ENCODE measurements around the gene COL4A3. TPM values are rescaled to one million over a fixed set of nuclear protein-coding genes. Genes with fewer than 3 reads are reported as not detected.

COL4A3 gene
- polyA plus RNA-seq, 3 donors, result 0.03 TPM; not detected in 2

DNA sequence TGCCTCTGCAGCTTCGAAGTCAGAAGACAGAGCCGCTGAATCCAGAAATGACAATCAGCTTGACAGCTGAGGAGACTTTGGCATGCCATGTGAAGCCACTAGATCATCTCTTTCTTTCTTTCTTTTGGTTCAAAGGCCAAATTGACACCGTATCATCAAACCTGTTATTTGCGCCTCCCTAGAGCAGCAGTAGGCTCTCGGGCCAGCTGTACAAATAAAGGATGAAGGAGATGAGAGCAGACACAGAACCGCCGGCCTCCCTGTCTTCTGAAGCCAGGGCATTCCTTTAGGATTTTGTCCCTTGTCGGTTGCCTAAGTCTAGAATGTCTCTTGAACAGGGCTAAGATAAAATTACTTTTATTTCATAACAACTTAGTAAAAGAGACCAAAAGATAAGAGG is 37.2 kb upstream of the COL4A3 start:
- Mint-ChIP-seq H3K27me3 (ENCODE audit: low read depth in 3 of 3) (peaks cover 5 to 13% (median 5%) of the 10 kb centered on the region in 3 donors), H3K4me3 (no peak overlapping the region), H3K27ac (no peak overlapping the region), H3K9me3 (peaks cover 0 to 1% (median 0%) of the 10 kb centered on the region in 7 donors), H3K36me3 (no peaks in the 10 kb centered on the region), H3K4me1 (no peaks in the 10 kb centered on the region)
- intact Hi-C loops (cut with micrococcal nuclease), result loop anchor here in 1 of 2 donors (10.0 kb wide), 1 partner anchor 638 kb away; no protein-coding TSS in a partner anchor
- no peak for DNase-seq
- no peak overlapping the region for H3K4me2 ChIP-seq (replicated peaks; ENCODE audit: extremely low read depth, low read length, poor library complexity, severe bottlenecking)
- H4K20me1 ChIP-seq (ENCODE audit: insufficient read depth, low read length), result no peaks in the 10 kb centered on the region
- no peaks in the 10 kb centered on the region for H3K9me3 ChIP-seq (replicated peaks in 1 of 2; ENCODE audit: control insufficient read depth in 1 of 2, insufficient read depth in 1 of 2, low read length in 2 of 2)
- no peaks in the 10 kb centered on the region for H3K36me3 ChIP-seq (replicated peaks in 1 of 2; ENCODE audit: control insufficient read depth in 1 of 2, insufficient read depth in 2 of 2, low read length in 2 of 2)
- WGBS (ENCODE audit: insufficient coverage), result 44% methylated on average over 5 of the region's 8 CpGs
- no peaks in the 10 kb centered on the region for H3K27me3 ChIP-seq (ENCODE audit: control insufficient read depth in 2 of 2, insufficient read depth in 2 of 2, low read length in 2 of 2)
- H3K9ac ChIP-seq (ENCODE audit: insufficient read depth, low read length, poor library complexity, severe bottlenecking), result no peak overlapping the region
- TF ChIP-seq, protein P1, sequence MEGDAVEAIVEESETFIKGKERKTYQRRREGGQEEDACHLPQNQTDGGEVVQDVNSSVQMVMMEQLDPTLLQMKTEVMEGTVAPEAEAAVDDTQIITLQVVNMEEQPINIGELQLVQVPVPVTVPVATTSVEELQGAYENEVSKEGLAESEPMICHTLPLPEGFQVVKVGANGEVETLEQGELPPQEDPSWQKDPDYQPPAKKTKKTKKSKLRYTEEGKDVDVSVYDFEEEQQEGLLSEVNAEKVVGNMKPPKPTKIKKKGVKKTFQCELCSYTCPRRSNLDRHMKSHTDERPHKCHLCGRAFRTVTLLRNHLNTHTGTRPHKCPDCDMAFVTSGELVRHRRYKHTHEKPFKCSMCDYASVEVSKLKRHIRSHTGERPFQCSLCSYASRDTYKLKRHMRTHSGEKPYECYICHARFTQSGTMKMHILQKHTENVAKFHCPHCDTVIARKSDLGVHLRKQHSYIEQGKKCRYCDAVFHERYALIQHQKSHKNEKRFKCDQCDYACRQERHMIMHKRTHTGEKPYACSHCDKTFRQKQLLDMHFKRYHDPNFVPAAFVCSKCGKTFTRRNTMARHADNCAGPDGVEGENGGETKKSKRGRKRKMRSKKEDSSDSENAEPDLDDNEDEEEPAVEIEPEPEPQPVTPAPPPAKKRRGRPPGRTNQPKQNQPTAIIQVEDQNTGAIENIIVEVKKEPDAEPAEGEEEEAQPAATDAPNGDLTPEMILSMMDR (IDR thresholded peaks at IDR 0.05), result no peak
- H3K4me3 ChIP-seq (replicated peaks in 1 of 3; ENCODE audit: low read depth in 2 of 3, low read length in 3 of 3), result no peak overlapping the region
- H3K27ac ChIP-seq (ENCODE audit: low read depth in 1 of 2, low read length in 2 of 2), result no peak overlapping the region
- H3K4me1 ChIP-seq (ENCODE audit: control insufficient read depth in 1 of 2, insufficient read depth in 2 of 2, low read length in 2 of 2), result no peaks in the 10 kb centered on the region
- no peak overlapping the region for H2AFZ ChIP-seq (ENCODE audit: insufficient read depth, low read depth, low read length, poor library complexity, severe bottlenecking)
- H3K79me2 ChIP-seq (ENCODE audit: insufficient read depth, low read length), result no peaks in the 10 kb centered on the region

DNA sequence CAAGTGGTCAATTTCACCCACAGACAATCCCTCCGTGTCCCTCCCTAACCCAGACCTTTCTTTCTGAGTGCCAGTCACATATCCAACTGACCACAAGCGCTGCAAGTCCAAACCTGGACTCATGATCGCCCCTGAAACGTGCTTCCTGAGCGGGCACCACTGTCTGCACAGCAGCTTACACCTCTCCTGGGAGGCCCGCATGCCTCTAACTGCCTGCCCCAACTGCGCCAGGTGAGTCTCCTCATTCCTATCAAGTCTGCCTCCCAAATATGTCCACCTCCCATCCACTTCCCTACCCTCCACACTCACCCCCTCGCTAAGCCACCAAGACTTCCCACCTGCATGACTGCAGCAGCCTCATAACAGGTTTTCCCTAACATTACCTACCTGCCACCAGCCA is 33.8 kb upstream of the COL4A3 start:
- Mint-ChIP-seq H3K27me3 (ENCODE audit: low read depth in 3 of 3) (peaks cover 4 to 19% (median 5%) of the 10 kb centered on the region in 3 donors), H3K4me1 (no peaks in the 10 kb centered on the region), H3K9me3 (peaks cover 0 to 1% (median 0%) of the 10 kb centered on the region in 7 donors)

More for the DNA sequence above, 33.8 kb upstream of the COL4A3 start:
- H3K27ac ChIP-seq (ENCODE audit: low read depth in 1 of 2, low read length in 2 of 2), result no peak overlapping the region
- no peak overlapping the region for H3K4me2 ChIP-seq (replicated peaks; ENCODE audit: extremely low read depth, low read length, poor library complexity, severe bottlenecking)
- DNase-seq, result no peak
- H3K27me3 ChIP-seq (ENCODE audit: control insufficient read depth in 2 of 2, insufficient read depth in 2 of 2, low read length in 2 of 2), result no peaks in the 10 kb centered on the region
- intact Hi-C loops (cut with micrococcal nuclease), result no loop called here
- WGBS (ENCODE audit: insufficient coverage), result 84% methylated on average over 8 of the region's 8 CpGs
- no peak overlapping the region for H3K27ac Mint-ChIP-seq
- TF ChIP-seq, protein P1 (IDR thresholded peaks at IDR 0.05), result no peak
- H3K4me1 ChIP-seq (ENCODE audit: control insufficient read depth in 1 of 2, insufficient read depth in 2 of 2, low read length in 2 of 2), result no peaks in the 10 kb centered on the region
- no peaks in the 10 kb centered on the region for H3K9me3 ChIP-seq (replicated peaks in 1 of 2; ENCODE audit: control insufficient read depth in 1 of 2, insufficient read depth in 1 of 2, low read length in 2 of 2)
- no peak overlapping the region for H3K9ac ChIP-seq (ENCODE audit: insufficient read depth, low read length, poor library complexity, severe bottlenecking)
- no peaks in the 10 kb centered on the region for H3K79me2 ChIP-seq (ENCODE audit: insufficient read depth, low read length)
- no peak overlapping the region for H3K4me3 Mint-ChIP-seq
- H3K4me3 ChIP-seq (replicated peaks in 1 of 3; ENCODE audit: low read depth in 2 of 3, low read length in 3 of 3), result no peak overlapping the region
- H3K36me3 ChIP-seq (replicated peaks in 1 of 2; ENCODE audit: control insufficient read depth in 1 of 2, insufficient read depth in 2 of 2, low read length in 2 of 2), result no peaks in the 10 kb centered on the region
- no peaks in the 10 kb centered on the region for H4K20me1 ChIP-seq (ENCODE audit: insufficient read depth, low read length)
- H3K36me3 Mint-ChIP-seq, result no peaks in the 10 kb centered on the region
- H2AFZ ChIP-seq (ENCODE audit: insufficient read depth, low read depth, low read length, poor library complexity, severe bottlenecking), result no peak overlapping the region
